IMR-90 (cell line): Measurements from ENCODE around the gene SH3GL2. TPM values are rescaled to one million over a fixed set of nuclear protein-coding genes. Genes with fewer than 3 reads are reported as not detected.

Experiments used
- ATAC-seq: fragments of 200-7000 bp; cut with Tn5 transposase; 2 replicates; pipeline ENCODE4 v1.9.1; 2020; ENCODE audit warnings: low read depth, mild to moderate bottlenecking, moderate library complexity
- BruUV-seq: library from RNA; stranded (reverse); fragments of 400-500 nt; replicated peaks from 2 replicates; lab custom pipeline; 2021; lab: Mats Ljungman, UMichigan
- CTCF ChIA-PET: fragments of 300-600 bp; formaldehyde crosslinking; extraction: SDS; loops from one replicate; lab custom pipeline; 2021; ENCODE audit warnings: antibody characterized with exemption; lab: Yijun Ruan, JAX
- POLR2A ChIA-PET: fragments of 300-600 bp; sonication (Branson Sonifier 250); formaldehyde crosslinking; loops from one replicate; lab custom pipeline; 2022; ENCODE audit warnings: antibody characterized with exemption; ENCODE audit not compliant: unreplicated experiment; lab: Charles Lee
- DNase-seq: peaks from one replicate; pipeline ENCODE4 v3.0.0; 2013
- H2AFZ ChIP-seq: replicated peaks from 2 replicates; pipeline ENCODE3; 2013; ENCODE audit warnings: low read length, mild to moderate bottlenecking; ENCODE audit not compliant: poor library complexity
- H2AK5ac ChIP-seq: 2 replicates; pipeline ENCODE4 v1.6.1; 2013; ENCODE audit warnings: low read depth, low read length, inconsistent platforms
- H2AK9ac ChIP-seq: replicated peaks from 2 replicates; pipeline ENCODE3; 2013; ENCODE audit warnings: mild to moderate bottlenecking, low read depth, low read length, moderate library complexity; ENCODE audit not compliant: poor library complexity
- H2BK120ac ChIP-seq: 2 replicates; pipeline ENCODE4 v1.6.1; 2013; ENCODE audit warnings: low read depth, low read length, inconsistent platforms
- H2BK15ac ChIP-seq: 3 replicates; pipeline ENCODE4 v1.6.1; 2013; ENCODE audit warnings: low read depth, low read length, inconsistent platforms
- H2BK20ac ChIP-seq: 2 replicates; pipeline ENCODE4 v1.6.1; 2013; ENCODE audit warnings: low read depth, mild to moderate bottlenecking, inconsistent platforms, low read length, moderate library complexity
- H2BK5ac ChIP-seq: 2 replicates; pipeline ENCODE4 v1.6.1; 2013; ENCODE audit warnings: mild to moderate bottlenecking, low read depth, low read length, inconsistent platforms; ENCODE audit not compliant: poor library complexity, severe bottlenecking
- H3K14ac ChIP-seq: replicated peaks from 2 replicates; pipeline ENCODE4 v1.6.1; 2013; ENCODE audit warnings: low read depth, low read length, inconsistent platforms
- H3K18ac ChIP-seq: 2 replicates; pipeline ENCODE4 v1.6.1; 2013; ENCODE audit warnings: low read depth, low read length, control low read depth
- H3K23ac ChIP-seq: 2 replicates; pipeline ENCODE4 v1.6.1; 2013; ENCODE audit warnings: low read depth, low read length, inconsistent platforms
- H3K27ac ChIP-seq: 2 replicates; pipeline ENCODE4 v1.5.1; 2013; ENCODE audit warnings: mild to moderate bottlenecking, control low read depth, low read length; ENCODE audit not compliant: insufficient read depth
- H3K27me3 ChIP-seq: 2 replicates; pipeline ENCODE4 v1.6.1; 2013; ENCODE audit warnings: low read length; ENCODE audit not compliant: control insufficient read depth, insufficient read depth
- H3K36me3 ChIP-seq: 2 replicates; pipeline ENCODE4 v1.6.1; 2013; ENCODE audit warnings: low read length, mixed read lengths; ENCODE audit not compliant: control insufficient read depth, insufficient read depth
- H3K4ac ChIP-seq: 2 replicates; pipeline ENCODE4 v1.6.1; 2013; ENCODE audit warnings: low read depth, low read length, inconsistent platforms
- H3K4me1 ChIP-seq: 2 replicates; pipeline ENCODE4 v1.6.1; 2013; ENCODE audit warnings: low read length, mixed read lengths; ENCODE audit not compliant: control insufficient read depth, insufficient read depth
- H3K4me2 ChIP-seq: 2 replicates; pipeline ENCODE4 v1.6.1; 2013; ENCODE audit warnings: low read depth, mild to moderate bottlenecking, control low read depth, low read length, moderate library complexity
- H3K4me3 ChIP-seq: 2 replicates; pipeline ENCODE4 v1.5.1; 2013; ENCODE audit warnings: low read depth, mild to moderate bottlenecking, control low read depth, low read length, moderate library complexity; ENCODE audit not compliant: insufficient read depth
- H3K56ac ChIP-seq: 2 replicates; pipeline ENCODE4 v1.6.1; 2013; ENCODE audit warnings: low read length, inconsistent platforms; ENCODE audit not compliant: insufficient read depth; ENCODE audit errors: extremely low read depth
- H3K79me1 ChIP-seq, 2 experiments: 2 replicates each; pipeline ENCODE4 v1.6.1; 2013; ENCODE audit warnings: low read length in 2 of 2, inconsistent platforms in 1 of 2, low read depth in 1 of 2
- H3K9ac ChIP-seq: 2 replicates; pipeline ENCODE4 v1.6.1; 2013; ENCODE audit warnings: low read depth, low read length, control low read depth
- H3K9me1 ChIP-seq: 2 replicates; pipeline ENCODE4 v1.6.1; 2013; ENCODE audit warnings: low read length, inconsistent platforms; ENCODE audit not compliant: insufficient read depth
- H3K9me3 ChIP-seq: 2 replicates; pipeline ENCODE4 v1.6.1; 2013; ENCODE audit warnings: low read length; ENCODE audit not compliant: control insufficient read depth, insufficient read depth
- H4K20me1 ChIP-seq: 2 replicates; pipeline ENCODE4 v1.6.1; 2013; ENCODE audit warnings: low read length, inconsistent platforms; ENCODE audit not compliant: insufficient read depth
- H4K5ac ChIP-seq: 2 replicates; pipeline ENCODE4 v1.6.1; 2013; ENCODE audit warnings: mild to moderate bottlenecking, low read depth, low read length, control low read depth
- H4K8ac ChIP-seq, 2 experiments: 2 replicates each; pipeline ENCODE4 v1.6.1; 2013; ENCODE audit warnings: low read depth in 2 of 2, low read length in 2 of 2, control low read depth in 1 of 2, inconsistent platforms in 1 of 2
- H4K91ac ChIP-seq: 2 replicates; pipeline ENCODE4 v1.6.1; 2013; ENCODE audit warnings: low read depth, low read length, inconsistent platforms; ENCODE audit not compliant: insufficient read depth
- BHLHE40 ChIP-seq: fragments of 150-350 bp; IDR thresholded peaks from 2 replicates; pipeline ENCODE4 v1.6.1; 2016; ENCODE audit warnings: mild to moderate bottlenecking, low read depth, low read length
- CEBPB ChIP-seq: IDR thresholded peaks from 2 replicates; pipeline ENCODE4 v1.6.1; 2012; ENCODE audit warnings: low read depth, low read length, improper control_type of control experiment
- CHD1 ChIP-seq: IDR thresholded peaks from 2 replicates; pipeline ENCODE4 v1.6.1; 2012; ENCODE audit warnings: low read depth, low read length, improper control_type of control experiment
- FOS ChIP-seq: fragments of 150-350 bp; IDR thresholded peaks from 2 replicates; pipeline ENCODE4 v1.6.1; 2016; ENCODE audit warnings: low read depth, low read length
- MAFK ChIP-seq: IDR thresholded peaks from 2 replicates; pipeline ENCODE4 v1.6.1; 2012; ENCODE audit warnings: low read depth, low read length, improper control_type of control experiment
- MXI1 ChIP-seq: IDR thresholded peaks from 2 replicates; pipeline ENCODE4 v1.6.1; 2012; ENCODE audit warnings: low read depth, mild to moderate bottlenecking, low read length, moderate library complexity, borderline replicate concordance
- NFE2L2 ChIP-seq: fragments of 150-350 bp; IDR thresholded peaks from 2 replicates; pipeline ENCODE4 v1.6.1; 2016; ENCODE audit warnings: low read depth, mild to moderate bottlenecking, low read length
- POLR2A ChIP-seq: IDR thresholded peaks from 2 replicates; pipeline ENCODE4 v1.6.1; 2012; ENCODE audit warnings: mild to moderate bottlenecking, low read depth, low read length
- RAD21 ChIP-seq: IDR thresholded peaks from 2 replicates; pipeline ENCODE4 v1.6.1; 2012; ENCODE audit warnings: low read length, improper control_type of control experiment
- RCOR1 ChIP-seq: IDR thresholded peaks from 2 replicates; pipeline ENCODE4 v1.6.1; 2012; ENCODE audit warnings: mild to moderate bottlenecking, low read length, improper control_type of control experiment; ENCODE audit not compliant: insufficient replicate concordance
- RFX5 ChIP-seq: IDR thresholded peaks from 2 replicates; pipeline ENCODE4 v1.8.0; 2012; ENCODE audit warnings: low read depth, mild to moderate bottlenecking, low read length, moderate library complexity
- SMC3 ChIP-seq: fragments of 150-350 bp; IDR thresholded peaks from 2 replicates; pipeline ENCODE4 v1.6.1; 2016; ENCODE audit warnings: low read depth, mild to moderate bottlenecking, antibody characterized with exemption, low read length, moderate library complexity
- USF2 ChIP-seq: fragments of 150-350 bp; IDR thresholded peaks from 2 replicates; pipeline ENCODE4 v1.6.1; 2017; ENCODE audit warnings: mild to moderate bottlenecking, antibody characterized with exemption, low read length, low read depth
- WGBS, 2 experiments: methylation state at CpG; one replicate each; pipeline versions ENCODE4 v1.1.5 to v1.1.7; 2013; ENCODE audit warnings: missing lambda C conversion rate in 2 of 2; ENCODE audit not compliant: insufficient read length in 1 of 2; ENCODE audit errors: extremely low coverage in 2 of 2; 5-methylcytosine and 5-hydroxymethylcytosine counted together
- dilution Hi-C: fragments of 300-500 bp; cut with HindIII; formaldehyde crosslinking; loops from one replicate; pipeline ENCODE4 v1.14.3; 2018; ENCODE audit warnings: low sequenced_read_pairs; ENCODE audit not compliant: unreplicated experiment
- in situ Hi-C: fragments of 300-500 bp; cut with MboI; formaldehyde crosslinking; loops from 3 replicates; pipeline ENCODE4 v1.14.3; 2019; ENCODE audit warnings: low sequenced_read_pairs, inconsistent platforms, mixed read lengths
- intact Hi-C: fragments of 100-400 bp; cut with micrococcal nuclease; formaldehyde crosslinking; loops from 2 replicates; pipeline ENCODE4 v1.10.0; 2022
- polyA plus RNA-seq, 3 experiments: library from polyadenylated mRNA; depleted of rRNA; stranded (reverse); fragments of >200 nt; gene quantifications; 2 replicates each; pipeline ENCODE4 v1.2.3, GENCODE V29; 2012; ENCODE audit warnings: low replicate concordance in 1 of 3
- total RNA-seq: library from RNA; depleted of rRNA; stranded (reverse); fragments of >200 nt; gene quantifications from 2 replicates; pipeline ENCODE4 v1.2.3, GENCODE V29; 2012
- TF ChIP-seq, protein P1 (sequence below): conservative IDR thresholded peaks from 2 replicates; pipeline ENCODE4 v1.5.1; 2012; ENCODE audit warnings: mild to moderate bottlenecking, low read depth, low read length, improper control_type of control experiment
- TF ChIP-seq, protein P2 (sequence below): fragments of 150-350 bp; IDR thresholded peaks from 2 replicates; pipeline ENCODE4 v1.6.1; 2016; ENCODE audit warnings: low read depth, mild to moderate bottlenecking, low read length, moderate library complexity, borderline replicate concordance

The SH3GL2 gene
- total and polyA plus RNA-seq, 2 of the 4 experiments (the other 2 are of a cell fraction): under 0.01 to 0.05 TPM

DNA sequence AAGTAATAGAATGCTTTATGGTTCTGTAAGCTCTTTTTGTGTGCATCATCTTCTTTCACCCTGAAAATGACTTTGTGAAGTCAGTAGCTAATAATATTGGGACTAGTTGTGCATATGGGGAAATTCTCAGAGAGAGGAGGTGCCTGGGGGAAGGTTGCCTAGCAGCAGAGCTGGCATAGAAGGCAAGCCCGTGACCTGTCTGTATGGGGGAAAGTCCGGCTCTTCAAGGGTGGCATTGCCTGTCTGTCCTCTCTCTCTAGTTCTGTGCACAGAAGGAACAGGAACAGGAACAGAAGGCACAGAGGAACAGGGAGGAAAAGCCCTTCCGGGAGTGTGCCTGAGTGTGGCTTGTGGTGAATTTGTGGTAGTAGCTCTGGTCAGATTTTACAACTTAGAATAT lies 33.1 kb downstream of the SH3GL2 start:
- TF ChIP-seq, protein P1, sequence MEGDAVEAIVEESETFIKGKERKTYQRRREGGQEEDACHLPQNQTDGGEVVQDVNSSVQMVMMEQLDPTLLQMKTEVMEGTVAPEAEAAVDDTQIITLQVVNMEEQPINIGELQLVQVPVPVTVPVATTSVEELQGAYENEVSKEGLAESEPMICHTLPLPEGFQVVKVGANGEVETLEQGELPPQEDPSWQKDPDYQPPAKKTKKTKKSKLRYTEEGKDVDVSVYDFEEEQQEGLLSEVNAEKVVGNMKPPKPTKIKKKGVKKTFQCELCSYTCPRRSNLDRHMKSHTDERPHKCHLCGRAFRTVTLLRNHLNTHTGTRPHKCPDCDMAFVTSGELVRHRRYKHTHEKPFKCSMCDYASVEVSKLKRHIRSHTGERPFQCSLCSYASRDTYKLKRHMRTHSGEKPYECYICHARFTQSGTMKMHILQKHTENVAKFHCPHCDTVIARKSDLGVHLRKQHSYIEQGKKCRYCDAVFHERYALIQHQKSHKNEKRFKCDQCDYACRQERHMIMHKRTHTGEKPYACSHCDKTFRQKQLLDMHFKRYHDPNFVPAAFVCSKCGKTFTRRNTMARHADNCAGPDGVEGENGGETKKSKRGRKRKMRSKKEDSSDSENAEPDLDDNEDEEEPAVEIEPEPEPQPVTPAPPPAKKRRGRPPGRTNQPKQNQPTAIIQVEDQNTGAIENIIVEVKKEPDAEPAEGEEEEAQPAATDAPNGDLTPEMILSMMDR: no peak
- TF ChIP-seq POLR2A: no peak
- TF ChIP-seq CEBPB: no peak
- TF ChIP-seq RFX5: no peak
- no peak for TF ChIP-seq RAD21
- TF ChIP-seq RCOR1: no peak
- TF ChIP-seq BHLHE40: no peak
- TF ChIP-seq USF2: no peak
- no peak for TF ChIP-seq NFE2L2
- TF ChIP-seq SMC3: no peak
- TF ChIP-seq MXI1: no peak
- no peak for TF ChIP-seq MAFK
- no peak for TF ChIP-seq FOS
- TF ChIP-seq, protein P2, sequence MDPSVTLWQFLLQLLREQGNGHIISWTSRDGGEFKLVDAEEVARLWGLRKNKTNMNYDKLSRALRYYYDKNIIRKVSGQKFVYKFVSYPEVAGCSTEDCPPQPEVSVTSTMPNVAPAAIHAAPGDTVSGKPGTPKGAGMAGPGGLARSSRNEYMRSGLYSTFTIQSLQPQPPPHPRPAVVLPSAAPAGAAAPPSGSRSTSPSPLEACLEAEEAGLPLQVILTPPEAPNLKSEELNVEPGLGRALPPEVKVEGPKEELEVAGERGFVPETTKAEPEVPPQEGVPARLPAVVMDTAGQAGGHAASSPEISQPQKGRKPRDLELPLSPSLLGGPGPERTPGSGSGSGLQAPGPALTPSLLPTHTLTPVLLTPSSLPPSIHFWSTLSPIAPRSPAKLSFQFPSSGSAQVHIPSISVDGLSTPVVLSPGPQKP: no peak
- TF ChIP-seq CHD1: no peak
- Histone ChIP-seq H4K20me1 (no peaks in the 10 kb centered on the region), H3K56ac (no peak overlapping the region), H2BK120ac (no peak overlapping the region), H4K91ac (no peak overlapping the region), H3K27me3 (peaks cover 4% of the 10 kb centered on the region; the same call in 1 of the 2 replicates), H3K4me2 (no peak overlapping the region), H3K14ac (no peak overlapping the region), H3K4me3 (no peak overlapping the region), H2AK9ac (no peak overlapping the region), H3K4ac (no peak overlapping the region), H2BK20ac (no peak overlapping the region), H3K23ac (no peak overlapping the region), H3K18ac (no peak overlapping the region), H3K79me1 (no peaks in the 10 kb centered on the region), H3K36me3 (no peaks in the 10 kb centered on the region), H2BK15ac (no peak overlapping the region), H3K9me1 (peaks cover 3% of the 10 kb centered on the region; the same call in 1 of the 2 replicates), H3K9me3 (no peaks in the 10 kb centered on the region), H3K27ac (no peak overlapping the region), H2BK5ac (no peak overlapping the region), H4K5ac (no peak overlapping the region), H4K8ac (no peak overlapping the region), H2AFZ (no peak overlapping the region), H3K9ac (no peak overlapping the region), H3K4me1 (peaks cover 4% of the 10 kb centered on the region), H2AK5ac (no peak overlapping the region)
- intact Hi-C loops (loop anchor here (10.0 kb wide), 1 partner anchor 1437 kb away; no protein-coding TSS in a partner anchor), in situ Hi-C loops (no loop called here), dilution Hi-C loops (no loop called here)
- no CpG with 5 or more reads among the region's 3 CpGs for WGBS, 2 experiments
- BruUV-seq: no TSS peak
- ChIA-PET POLR2A (no interaction called here), CTCF (no interaction called here)
- DNase-seq (no peak), ATAC-seq (no peak)
